SU-DHL-6 (cell line): ENCODE measurements around the gene C2orf49.

Experiments
- H2AFZ ChIP-seq: fragments of 200-600 bp; sonication (generic); 2 replicates; pipeline ENCODE4 v1.6.1; 2014; ENCODE audit warnings: low read depth, mild to moderate bottlenecking, moderate library complexity, mixed read lengths, antibody characterized with exemption, low read length; ENCODE audit not compliant: severe bottlenecking
- H3F3A ChIP-seq: fragments of 200-600 bp; shearing (Covaris generic); 2 replicates; pipeline ENCODE4 v1.6.0; 2016; ENCODE audit warnings: antibody characterized with exemption, mild to moderate bottlenecking; ENCODE audit not compliant: insufficient read depth
- H3K27ac ChIP-seq: fragments of 200-600 bp; sonication (generic); 2 replicates; pipeline ENCODE4 v1.5.1; 2016; ENCODE audit warnings: low read depth, mild to moderate bottlenecking, low read length, moderate library complexity, mixed read lengths
- H3K27me3 ChIP-seq: fragments of 200-600 bp; sonication (generic), shearing (Covaris generic); 2 replicates; pipeline ENCODE4 v1.6.0; 2014; ENCODE audit warnings: mild to moderate bottlenecking, low read length
- H3K36me3 ChIP-seq: fragments of 200-600 bp; sonication (generic); 2 replicates; pipeline ENCODE4 v1.6.1; 2014; ENCODE audit warnings: mild to moderate bottlenecking, low read length, mixed read lengths
- H3K4me2 ChIP-seq: fragments of 300-600, 200-600 bp; shearing (Covaris generic), sonication (generic); 2 replicates; pipeline ENCODE4 v1.6.0; 2014; ENCODE audit warnings: low read length, low read depth, mild to moderate bottlenecking; ENCODE audit not compliant: poor library complexity, severe bottlenecking
- H3K4me3 ChIP-seq: fragments of 200-600 bp; sonication (generic); 2 replicates; pipeline ENCODE4 v1.5.1; 2014; ENCODE audit warnings: antibody characterized with exemption, low read length, mild to moderate bottlenecking, mixed read lengths; ENCODE audit not compliant: insufficient read depth, poor library complexity, severe bottlenecking
- H3K79me2 ChIP-seq: fragments of 200-600 bp; sonication (generic); 2 replicates; pipeline ENCODE4 v1.6.1; 2014; ENCODE audit warnings: mild to moderate bottlenecking, low read length, moderate library complexity; ENCODE audit not compliant: insufficient read depth
- H3K9ac ChIP-seq: fragments of 200-600 bp; sonication (generic); 2 replicates; pipeline ENCODE4 v1.7.0; 2014; ENCODE audit warnings: mild to moderate bottlenecking, low read length
- H3K9me2 ChIP-seq: fragments of 200-600 bp; sonication (generic); replicated peaks from 2 replicates; pipeline ENCODE4 v1.6.1; 2014; ENCODE audit warnings: low read length; ENCODE audit not compliant: insufficient read depth
- H3K9me3 ChIP-seq: fragments of 200-600 bp; sonication (generic); 2 replicates; pipeline ENCODE4 v1.6.1; 2014; ENCODE audit warnings: low read length, mixed read lengths; ENCODE audit not compliant: insufficient read depth
- H4K20me1 ChIP-seq: fragments of 200-600 bp; sonication (generic); 2 replicates; pipeline ENCODE4 v1.6.1; 2014; ENCODE audit warnings: low read depth, mild to moderate bottlenecking, antibody characterized with exemption, low read length, moderate library complexity, mixed read lengths
- EZH2phosphoT487 ChIP-seq: fragments of 200-600 bp; sonication (generic), shearing (Covaris generic); conservative IDR thresholded peaks from 2 replicates; pipeline ENCODE4 v1.6.1; 2018; ENCODE audit warnings: mild to moderate bottlenecking, antibody characterized with exemption, low read length, moderate library complexity, mixed read lengths
- TF ChIP-seq, protein P1 (sequence below): fragments of 200-600 bp; sonication (generic); IDR thresholded peaks from one replicate; pipeline ENCODE4 v1.5.1; 2017; ENCODE audit warnings: antibody characterized with exemption, mild to moderate bottlenecking, low read length, moderate library complexity; ENCODE audit not compliant: insufficient read depth, poor library complexity, severe bottlenecking

Gene C2orf49

DNA sequence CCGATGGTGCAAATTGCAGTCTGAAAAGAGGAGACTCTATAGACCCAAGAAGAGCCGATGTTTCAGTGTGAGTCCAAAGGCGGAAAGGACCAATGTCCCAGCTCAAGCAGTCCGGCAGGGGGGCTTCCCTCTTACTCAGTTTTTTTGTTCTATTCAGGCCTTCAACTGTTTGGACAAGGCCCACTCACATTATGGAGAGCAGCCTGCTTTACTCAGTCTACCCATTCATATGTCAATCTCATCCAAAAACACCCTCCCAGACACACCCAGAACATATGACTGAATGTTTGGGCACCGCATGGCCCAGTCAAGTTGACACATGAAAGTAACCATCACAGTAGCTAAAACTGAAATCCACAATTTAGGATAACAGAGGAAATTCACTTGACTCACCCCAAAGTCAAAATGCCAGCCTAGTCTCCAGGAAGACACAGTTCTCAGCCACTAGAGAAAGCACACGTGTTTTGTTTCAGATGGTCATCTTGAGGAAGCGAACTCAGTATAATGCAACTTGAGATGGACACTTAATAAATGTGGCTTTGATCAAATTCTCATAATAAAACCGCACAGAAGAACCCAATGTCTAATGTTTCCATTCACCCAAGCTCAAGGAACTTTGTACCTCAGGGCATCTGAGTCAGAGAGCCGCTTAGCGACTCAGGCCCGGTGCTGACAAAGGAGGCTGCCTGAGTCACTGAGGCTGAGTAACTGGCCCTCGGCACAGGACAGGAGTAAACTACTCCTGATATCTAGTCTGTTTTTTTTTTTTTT is 59.1 kb downstream of the C2orf49 start:
- Histone ChIP-seq H4K20me1 (no peaks in the 10 kb centered on the region), H3K9me3 (no peaks in the 10 kb centered on the region), H3K27ac (no peak overlapping the region), H3K9me2 (no peaks in the 10 kb centered on the region), H3K4me3 (no peak overlapping the region), H3K79me2 (no peaks in the 10 kb centered on the region), H2AFZ (no peak overlapping the region), H3K9ac (no peak overlapping the region), H3K27me3 (no peaks in the 10 kb centered on the region), H3F3A (no peaks in the 10 kb centered on the region), H3K36me3 (no peaks in the 10 kb centered on the region), H3K4me2 (no peak overlapping the region)
- TF ChIP-seq, protein P1, sequence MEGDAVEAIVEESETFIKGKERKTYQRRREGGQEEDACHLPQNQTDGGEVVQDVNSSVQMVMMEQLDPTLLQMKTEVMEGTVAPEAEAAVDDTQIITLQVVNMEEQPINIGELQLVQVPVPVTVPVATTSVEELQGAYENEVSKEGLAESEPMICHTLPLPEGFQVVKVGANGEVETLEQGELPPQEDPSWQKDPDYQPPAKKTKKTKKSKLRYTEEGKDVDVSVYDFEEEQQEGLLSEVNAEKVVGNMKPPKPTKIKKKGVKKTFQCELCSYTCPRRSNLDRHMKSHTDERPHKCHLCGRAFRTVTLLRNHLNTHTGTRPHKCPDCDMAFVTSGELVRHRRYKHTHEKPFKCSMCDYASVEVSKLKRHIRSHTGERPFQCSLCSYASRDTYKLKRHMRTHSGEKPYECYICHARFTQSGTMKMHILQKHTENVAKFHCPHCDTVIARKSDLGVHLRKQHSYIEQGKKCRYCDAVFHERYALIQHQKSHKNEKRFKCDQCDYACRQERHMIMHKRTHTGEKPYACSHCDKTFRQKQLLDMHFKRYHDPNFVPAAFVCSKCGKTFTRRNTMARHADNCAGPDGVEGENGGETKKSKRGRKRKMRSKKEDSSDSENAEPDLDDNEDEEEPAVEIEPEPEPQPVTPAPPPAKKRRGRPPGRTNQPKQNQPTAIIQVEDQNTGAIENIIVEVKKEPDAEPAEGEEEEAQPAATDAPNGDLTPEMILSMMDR = no peak
- TF ChIP-seq EZH2phosphoT487 = no peak

DNA sequence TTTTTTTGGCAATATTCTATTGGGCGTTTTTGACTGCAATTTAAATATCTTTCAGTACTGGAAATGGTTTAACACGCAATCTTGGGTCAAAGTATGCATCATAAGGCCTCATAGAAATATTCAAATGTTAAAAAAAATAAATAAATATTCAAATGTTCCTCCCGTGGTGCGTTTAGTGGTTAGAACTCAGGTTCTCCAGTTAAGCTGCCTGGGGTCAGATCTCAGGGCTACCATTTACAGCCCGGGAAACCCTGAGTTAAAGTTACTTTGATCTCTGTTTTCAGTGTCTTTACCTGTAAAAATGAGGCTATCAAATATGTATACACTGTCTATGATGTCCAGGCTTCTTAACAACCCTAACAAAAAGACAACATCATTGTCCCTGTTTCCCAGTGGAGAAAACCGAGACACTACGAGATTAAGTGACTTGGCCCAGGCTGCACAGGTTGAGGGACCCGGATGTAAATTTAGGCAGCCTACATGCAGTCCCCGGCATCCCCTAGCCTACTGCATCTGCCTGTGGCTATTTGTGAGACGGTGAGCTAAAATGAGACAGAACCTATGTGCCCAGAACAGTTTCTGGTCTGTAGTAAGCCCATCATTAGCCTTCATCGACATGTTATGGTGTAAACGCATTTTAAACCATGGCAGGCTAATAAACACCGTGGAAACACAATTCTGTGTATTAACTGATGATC is 59.8 kb downstream of the C2orf49 start:
- no peaks in the 10 kb centered on the region for H3K79me2 ChIP-seq

DNA sequence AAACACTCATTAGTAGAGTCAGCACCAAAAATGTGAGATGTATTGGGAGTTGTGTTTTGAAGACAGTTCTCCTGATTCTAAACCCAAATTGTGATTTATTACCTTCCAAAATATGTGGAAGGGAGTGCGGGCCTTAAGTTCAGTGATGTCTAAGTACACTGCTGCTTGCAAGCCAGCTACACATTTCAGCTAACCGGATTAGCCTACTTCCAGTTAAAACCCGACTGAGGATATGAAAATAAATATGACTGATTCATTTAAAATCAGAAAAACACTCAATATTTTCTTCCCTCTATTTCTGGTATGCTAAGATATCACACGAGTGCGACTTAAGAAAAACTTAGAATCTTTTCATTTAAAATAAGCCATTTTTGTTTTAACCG is 60.6 kb downstream of the C2orf49 start:
- Histone ChIP-seq H3K4me2 (no peak overlapping the region), H3F3A (no peaks in the 10 kb centered on the region)

More for the DNA sequence above, 59.8 kb downstream of the C2orf49 start:
- Histone ChIP-seq H3K9me2 (no peaks in the 10 kb centered on the region), H3K27me3 (no peaks in the 10 kb centered on the region), H3K9ac (no peak overlapping the region), H3K9me3 (no peaks in the 10 kb centered on the region), H4K20me1 (no peaks in the 10 kb centered on the region), H3K4me3 (no peak overlapping the region), H3K36me3 (no peaks in the 10 kb centered on the region), H2AFZ (no peak overlapping the region), H3F3A (no peaks in the 10 kb centered on the region), H3K27ac (no peak overlapping the region), H3K4me2 (no peak overlapping the region)
- no peak for TF ChIP-seq EZH2phosphoT487
- TF ChIP-seq, protein P1 = no peak

More for the DNA sequence above, 60.6 kb downstream of the C2orf49 start:
- H3K9me2 ChIP-seq = no peaks in the 10 kb centered on the region
- H3K9ac ChIP-seq = no peak overlapping the region
- H3K27ac ChIP-seq = no peak overlapping the region
- H3K36me3 ChIP-seq = no peaks in the 10 kb centered on the region
- no peak for TF ChIP-seq EZH2phosphoT487
- TF ChIP-seq, protein P1 = no peak
- H3K27me3 ChIP-seq = no peaks in the 10 kb centered on the region
- H3K79me2 ChIP-seq = no peaks in the 10 kb centered on the region
- H3K4me3 ChIP-seq = no peak overlapping the region
- no peaks in the 10 kb centered on the region for H3K9me3 ChIP-seq
- no peaks in the 10 kb centered on the region for H4K20me1 ChIP-seq
- no peak overlapping the region for H2AFZ ChIP-seq
